ENCODE results near the gene NKAIN2.

DNA sequence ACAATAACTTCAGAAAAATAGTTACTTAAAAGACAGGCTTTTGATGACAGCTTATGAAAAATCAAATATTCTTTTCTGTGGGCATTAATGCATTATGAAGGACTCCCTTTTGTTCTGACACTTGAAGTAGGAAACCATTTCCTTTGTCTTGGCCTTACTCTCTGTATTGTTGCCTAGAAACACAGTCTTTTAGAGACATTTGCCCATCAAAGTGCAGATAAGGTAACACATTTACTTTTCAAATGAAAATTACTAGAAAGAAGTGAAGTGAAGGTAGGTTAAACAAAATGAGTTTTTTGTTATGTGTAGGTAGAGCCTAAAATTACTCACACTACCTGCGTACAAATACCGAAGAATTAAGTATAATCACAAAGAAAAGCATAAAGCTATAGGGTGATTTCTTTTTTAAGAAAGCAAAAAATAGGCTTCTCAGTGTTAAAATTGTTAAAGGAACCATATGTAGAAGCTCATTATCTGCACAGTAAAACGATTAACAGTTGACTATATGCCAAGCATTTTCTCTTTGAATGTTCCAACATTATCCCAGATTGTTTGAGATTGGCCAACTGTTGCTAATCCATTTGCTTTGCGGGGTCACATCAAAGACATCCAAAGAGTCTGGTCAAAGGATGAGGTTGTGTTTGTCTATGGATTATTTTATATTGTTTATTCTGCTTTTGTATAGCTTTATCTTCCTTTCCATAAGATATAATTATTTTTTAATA lies 616.6 kb downstream of the NKAIN2 start:
- TF ChIP-seq, protein P1, sequence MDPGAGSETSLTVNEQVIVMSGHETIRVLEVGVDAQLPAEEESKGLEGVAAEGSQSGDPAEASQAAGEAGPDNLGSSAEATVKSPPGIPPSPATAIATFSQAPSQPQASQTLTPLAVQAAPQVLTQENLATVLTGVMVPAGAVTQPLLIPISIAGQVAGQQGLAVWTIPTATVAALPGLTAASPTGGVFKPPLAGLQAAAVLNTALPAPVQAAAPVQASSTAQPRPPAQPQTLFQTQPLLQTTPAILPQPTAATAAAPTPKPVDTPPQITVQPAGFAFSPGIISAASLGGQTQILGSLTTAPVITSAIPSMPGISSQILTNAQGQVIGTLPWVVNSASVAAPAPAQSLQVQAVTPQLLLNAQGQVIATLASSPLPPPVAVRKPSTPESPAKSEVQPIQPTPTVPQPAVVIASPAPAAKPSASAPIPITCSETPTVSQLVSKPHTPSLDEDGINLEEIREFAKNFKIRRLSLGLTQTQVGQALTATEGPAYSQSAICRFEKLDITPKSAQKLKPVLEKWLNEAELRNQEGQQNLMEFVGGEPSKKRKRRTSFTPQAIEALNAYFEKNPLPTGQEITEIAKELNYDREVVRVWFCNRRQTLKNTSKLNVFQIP (CRISPR knock-in tag; IDR thresholded peaks at IDR 0.05; ENCODE audit: borderline replicate concordance, low read depth), result no peak
- TF ChIP-seq ESRRG (CRISPR knock-in tag; IDR thresholded peaks at IDR 0.05) (no peak), TCF4 (CRISPR knock-in tag; IDR thresholded peaks at IDR 0.05; ENCODE audit: borderline replicate concordance) (no peak), RARB (CRISPR knock-in tag; IDR thresholded peaks at IDR 0.05) (no peak), ISL1 (CRISPR knock-in tag; IDR thresholded peaks at IDR 0.05) (no peak), ZFP30 (CRISPR knock-in tag; IDR thresholded peaks at IDR 0.05) (no peak), PPARA (CRISPR knock-in tag; IDR thresholded peaks at IDR 0.05; ENCODE audit: borderline replicate concordance) (no peak)
- TF ChIP-seq, protein P2, sequence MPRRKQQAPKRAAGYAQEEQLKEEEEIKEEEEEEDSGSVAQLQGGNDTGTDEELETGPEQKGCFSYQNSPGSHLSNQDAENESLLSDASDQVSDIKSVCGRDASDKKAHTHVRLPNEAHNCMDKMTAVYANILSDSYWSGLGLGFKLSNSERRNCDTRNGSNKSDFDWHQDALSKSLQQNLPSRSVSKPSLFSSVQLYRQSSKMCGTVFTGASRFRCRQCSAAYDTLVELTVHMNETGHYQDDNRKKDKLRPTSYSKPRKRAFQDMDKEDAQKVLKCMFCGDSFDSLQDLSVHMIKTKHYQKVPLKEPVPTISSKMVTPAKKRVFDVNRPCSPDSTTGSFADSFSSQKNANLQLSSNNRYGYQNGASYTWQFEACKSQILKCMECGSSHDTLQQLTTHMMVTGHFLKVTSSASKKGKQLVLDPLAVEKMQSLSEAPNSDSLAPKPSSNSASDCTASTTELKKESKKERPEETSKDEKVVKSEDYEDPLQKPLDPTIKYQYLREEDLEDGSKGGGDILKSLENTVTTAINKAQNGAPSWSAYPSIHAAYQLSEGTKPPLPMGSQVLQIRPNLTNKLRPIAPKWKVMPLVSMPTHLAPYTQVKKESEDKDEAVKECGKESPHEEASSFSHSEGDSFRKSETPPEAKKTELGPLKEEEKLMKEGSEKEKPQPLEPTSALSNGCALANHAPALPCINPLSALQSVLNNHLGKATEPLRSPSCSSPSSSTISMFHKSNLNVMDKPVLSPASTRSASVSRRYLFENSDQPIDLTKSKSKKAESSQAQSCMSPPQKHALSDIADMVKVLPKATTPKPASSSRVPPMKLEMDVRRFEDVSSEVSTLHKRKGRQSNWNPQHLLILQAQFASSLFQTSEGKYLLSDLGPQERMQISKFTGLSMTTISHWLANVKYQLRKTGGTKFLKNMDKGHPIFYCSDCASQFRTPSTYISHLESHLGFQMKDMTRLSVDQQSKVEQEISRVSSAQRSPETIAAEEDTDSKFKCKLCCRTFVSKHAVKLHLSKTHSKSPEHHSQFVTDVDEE (CRISPR knock-in tag; IDR thresholded peaks at IDR 0.05), result no peak
- TF ChIP-seq, protein P3, sequence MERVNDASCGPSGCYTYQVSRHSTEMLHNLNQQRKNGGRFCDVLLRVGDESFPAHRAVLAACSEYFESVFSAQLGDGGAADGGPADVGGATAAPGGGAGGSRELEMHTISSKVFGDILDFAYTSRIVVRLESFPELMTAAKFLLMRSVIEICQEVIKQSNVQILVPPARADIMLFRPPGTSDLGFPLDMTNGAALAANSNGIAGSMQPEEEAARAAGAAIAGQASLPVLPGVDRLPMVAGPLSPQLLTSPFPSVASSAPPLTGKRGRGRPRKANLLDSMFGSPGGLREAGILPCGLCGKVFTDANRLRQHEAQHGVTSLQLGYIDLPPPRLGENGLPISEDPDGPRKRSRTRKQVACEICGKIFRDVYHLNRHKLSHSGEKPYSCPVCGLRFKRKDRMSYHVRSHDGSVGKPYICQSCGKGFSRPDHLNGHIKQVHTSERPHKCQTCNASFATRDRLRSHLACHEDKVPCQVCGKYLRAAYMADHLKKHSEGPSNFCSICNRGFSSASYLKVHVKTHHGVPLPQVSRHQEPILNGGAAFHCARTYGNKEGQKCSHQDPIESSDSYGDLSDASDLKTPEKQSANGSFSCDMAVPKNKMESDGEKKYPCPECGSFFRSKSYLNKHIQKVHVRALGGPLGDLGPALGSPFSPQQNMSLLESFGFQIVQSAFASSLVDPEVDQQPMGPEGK (CRISPR knock-in tag; IDR thresholded peaks at IDR 0.05; ENCODE audit: borderline replicate concordance), result no peak
